Eye (tissue), 1 donor: Measurements from ENCODE around the gene PI4KA.
A peak's percentile ranks its signal among the peaks of the same experiment; 100 is the strongest.

Experiments
- DNase-seq: peaks from one replicate; pipeline ENCODE4 v3.0.0-alpha.2; 2015

Gene PI4KA

DNA sequence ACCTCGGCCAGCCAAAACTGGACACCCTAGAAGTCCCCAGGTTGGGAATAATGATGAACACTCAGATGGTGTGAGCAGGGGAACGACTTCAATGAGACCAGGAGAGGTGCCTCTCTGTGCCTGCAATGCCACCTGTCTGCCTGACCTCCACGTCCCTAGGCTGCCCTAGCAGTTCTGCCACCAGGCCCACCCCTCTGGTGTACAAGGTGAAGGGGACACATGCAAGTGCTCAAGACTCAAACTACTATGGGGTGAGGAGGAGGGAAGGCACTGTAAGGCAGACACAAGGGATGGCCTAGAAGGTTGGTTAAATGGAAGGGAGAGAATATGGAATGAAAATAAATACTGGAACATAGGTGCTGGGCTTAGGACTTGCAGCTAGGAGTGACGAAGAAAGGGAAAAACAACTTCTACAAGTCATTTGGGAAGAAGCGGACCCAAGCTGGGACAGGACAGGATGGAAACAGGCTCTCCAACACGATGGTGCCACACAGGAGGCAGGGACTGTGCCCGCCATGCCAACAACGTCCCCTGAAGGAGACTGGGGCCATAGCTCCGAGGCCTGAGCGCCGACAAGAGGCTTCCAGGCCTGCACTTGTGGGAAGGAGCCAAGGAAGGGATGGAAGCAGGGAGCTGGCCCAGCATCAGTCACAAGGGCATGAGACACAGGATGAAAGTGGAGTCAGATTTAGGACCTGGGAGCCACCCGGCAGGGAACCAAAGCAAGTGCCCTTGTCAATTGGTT lies 66.2 kb downstream of the PI4KA start:
- DNase-seq, result no peak

GRCh38 chr22:20788627-20789344 lies 69.8 kb downstream of the PI4KA start:
- DNase-seq, result no peak

- DNase-seq, result no peak
Measured at GRCh38 chr22:20787746-20788626, 70.6 kb downstream of the PI4KA start.

GRCh38 chr22:20787223-20787622 lies 71.4 kb downstream of the PI4KA start:
- no peak for DNase-seq

DNA sequence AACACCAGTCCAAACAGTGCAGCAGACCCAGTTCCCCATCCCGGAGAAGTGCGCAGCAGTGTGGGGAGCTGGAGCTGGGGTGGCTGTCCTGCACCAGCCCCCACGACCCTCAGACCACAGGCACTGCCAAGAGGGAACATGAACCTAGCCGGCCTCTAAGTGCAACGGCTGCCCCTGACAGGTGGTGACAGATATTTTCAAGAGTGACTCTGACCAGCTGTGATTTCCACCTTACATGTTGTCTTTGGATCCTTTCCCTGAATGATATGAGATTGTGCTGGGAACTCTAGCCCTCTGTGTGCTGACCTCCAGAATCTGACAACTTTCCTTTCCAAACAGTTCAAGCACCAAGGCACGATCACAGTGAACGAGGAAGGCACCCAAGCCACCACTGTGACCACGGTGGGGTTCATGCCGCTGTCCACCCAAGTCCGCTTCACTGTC lies 72.1 kb downstream of the PI4KA start:
- no peak for DNase-seq

GRCh38 chr22:20786048-20786447 lies 72.6 kb downstream of the PI4KA start:
- DNase-seq, result no peak

DNA sequence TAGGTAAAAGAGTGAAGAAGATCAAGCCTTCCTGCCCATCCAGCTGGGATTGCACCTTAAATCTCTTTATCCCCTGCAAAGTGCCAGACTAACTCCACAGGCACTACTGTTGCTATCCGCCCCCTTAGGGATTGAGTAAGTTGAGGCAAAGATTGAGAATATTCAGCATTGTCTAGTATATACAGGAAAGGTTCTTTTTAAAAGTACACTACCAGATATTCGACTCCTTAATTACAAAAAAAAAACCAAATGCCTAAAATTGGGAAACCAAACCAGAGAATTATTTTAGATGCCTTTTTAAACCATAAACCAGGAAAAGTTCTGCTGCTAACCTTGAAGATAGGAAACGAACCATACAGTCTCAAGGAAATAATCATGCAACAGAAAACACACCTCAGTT lies 73.2 kb downstream of the PI4KA start:
- no peak for DNase-seq

GRCh38 chr22:20783844-20784723 lies 74.5 kb downstream of the PI4KA start:
- peak; percentile 65 for DNase-seq

GRCh38 chr22:20783300-20783673 lies 75.3 kb downstream of the PI4KA start:
- no peak for DNase-seq

- DNase-seq, result no peak
Measured at GRCh38 chr22:20782596-20783299, 75.9 kb downstream of the PI4KA start.

GRCh38 chr22:20782083-20782482 lies 76.5 kb downstream of the PI4KA start:
- no peak for DNase-seq

DNA sequence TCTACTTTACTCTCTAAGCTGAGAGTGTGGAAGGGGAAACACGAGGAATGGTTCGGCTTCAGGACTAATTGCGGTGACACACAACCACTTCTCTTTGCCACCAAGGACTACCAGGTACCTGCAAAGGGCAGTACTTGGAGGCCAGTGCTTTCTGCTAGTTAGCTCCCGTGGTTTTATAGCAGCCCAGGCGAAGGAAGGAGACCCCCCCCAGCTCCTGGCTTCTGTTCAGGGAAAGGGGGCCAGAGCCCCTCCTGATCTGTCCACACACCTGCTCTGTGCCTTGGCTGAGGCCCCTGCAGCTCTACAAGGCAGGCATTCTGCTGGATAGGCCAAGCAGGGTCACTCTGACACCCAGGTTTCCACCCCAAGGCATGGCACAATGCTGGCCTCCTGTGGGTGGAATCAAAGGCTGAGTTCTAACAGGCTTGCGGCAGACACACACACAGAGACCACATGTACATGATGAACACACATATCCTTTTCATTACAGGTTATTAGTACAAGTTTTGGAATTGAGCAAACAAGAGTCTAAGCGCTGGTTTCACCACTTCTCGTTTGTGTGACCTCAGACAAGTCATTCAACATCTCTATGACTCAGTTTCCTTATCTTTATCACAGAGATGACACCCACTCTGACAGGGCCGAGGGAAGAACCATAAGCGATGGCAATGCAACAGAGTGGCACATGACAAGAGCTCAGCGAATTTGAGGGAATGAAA lies 77.2 kb downstream of the PI4KA start:
- no peak for DNase-seq

GRCh38 chr22:20779818-20780158 lies 78.8 kb downstream of the PI4KA start:
- DNase-seq, result no peak

- DNase-seq, result no peak
Measured at GRCh38 chr22:20779014-20779817, 79.4 kb downstream of the PI4KA start.

- no peak for DNase-seq
Measured at GRCh38 chr22:20777420-20778177, 81.0 kb downstream of the PI4KA start.

GRCh38 chr22:20776624-20777405 lies 81.8 kb downstream of the PI4KA start:
- no peak for DNase-seq

DNA sequence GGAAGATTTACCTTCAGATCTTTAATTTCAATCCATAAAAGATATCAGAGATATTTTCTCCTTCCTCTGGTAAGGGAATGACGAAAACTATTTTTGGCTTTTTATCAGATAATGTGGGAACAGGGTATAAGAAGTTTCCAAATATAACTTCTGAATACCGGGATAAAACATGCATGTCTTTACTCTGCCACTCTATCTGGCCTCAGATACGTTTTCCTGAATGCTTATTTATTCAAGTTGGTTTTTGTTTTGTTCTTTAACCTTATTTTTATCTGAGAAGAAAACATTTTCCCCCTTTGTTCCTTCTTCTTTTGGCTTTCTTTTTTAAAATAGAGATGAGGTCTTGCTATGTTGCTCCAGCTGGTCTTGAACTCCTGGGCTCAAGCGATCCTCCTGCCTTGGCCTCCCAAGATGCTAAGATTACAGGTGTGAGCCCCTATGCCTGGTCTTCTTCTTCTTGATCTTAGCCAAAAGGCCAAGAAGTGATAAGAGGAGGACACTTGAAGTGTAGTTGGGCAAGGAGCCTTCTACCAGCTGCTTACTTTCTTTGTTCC lies 83.2 kb downstream of the PI4KA start:
- no peak for DNase-seq

DNA sequence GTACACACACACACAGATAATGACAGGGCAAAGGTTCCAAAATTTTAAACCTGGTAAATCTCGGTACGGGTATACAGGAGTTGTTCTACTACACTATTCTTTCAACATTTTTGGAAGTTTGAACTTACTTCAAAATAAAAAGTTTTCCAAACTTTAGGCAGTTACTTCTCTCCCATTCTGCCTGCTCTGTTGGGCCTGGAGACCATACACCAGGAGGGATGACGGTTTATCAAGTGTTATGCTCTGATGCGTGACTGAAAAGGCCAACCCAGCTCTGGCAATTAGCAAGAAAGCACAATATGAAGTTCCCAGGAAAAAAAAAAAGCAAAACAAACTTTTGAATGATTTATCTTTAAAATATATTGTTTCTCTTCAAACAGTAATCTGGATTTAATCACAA lies 83.7 kb downstream of the PI4KA start:
- DNase-seq, result no peak
